ENCODE data around the gene FRAT2.

FRAT2 gene

GRCh38 chr10:97378933-97379921 lies 44.7 kb upstream of the FRAT2 start:
- no peak for DNase-seq (ENCODE audit: low read depth)
- no peak overlapping the region for H3K4me3 ChIP-seq (ENCODE audit: low read depth, low read length)
- TF ChIP-seq MYC (IDR thresholded peaks at IDR 0.05; ENCODE audit: low read depth, low read length) (no peak), CTCF (IDR thresholded peaks at IDR 0.05; ENCODE audit: low read depth, low read length) (no peak), POLR2A (IDR thresholded peaks at IDR 0.05; ENCODE audit: extremely low read depth, insufficient read length) (no peak)
- TF ChIP-seq, protein P1, sequence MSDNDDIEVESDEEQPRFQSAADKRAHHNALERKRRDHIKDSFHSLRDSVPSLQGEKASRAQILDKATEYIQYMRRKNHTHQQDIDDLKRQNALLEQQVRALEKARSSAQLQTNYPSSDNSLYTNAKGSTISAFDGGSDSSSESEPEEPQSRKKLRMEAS (IDR thresholded peaks at IDR 0.05; ENCODE audit: low read depth, low read length), result no peak

- peak; percentile 71 for DNase-seq (ENCODE audit: low read depth)
- TF ChIP-seq, protein P1 (IDR thresholded peaks at IDR 0.05; ENCODE audit: low read depth, low read length), result no peak
- TF ChIP-seq CTCF (IDR thresholded peaks at IDR 0.05; ENCODE audit: low read depth, low read length), result no peak
- no peak for TF ChIP-seq POLR2A (IDR thresholded peaks at IDR 0.05; ENCODE audit: extremely low read depth, insufficient read length)
- TF ChIP-seq MYC (IDR thresholded peaks at IDR 0.05; ENCODE audit: low read depth, low read length), result no peak
- no peak overlapping the region for H3K4me3 ChIP-seq (ENCODE audit: low read depth, low read length)
Observed at GRCh38 chr10:97376413-97376812, 41.9 kb upstream of the FRAT2 start.

DNA sequence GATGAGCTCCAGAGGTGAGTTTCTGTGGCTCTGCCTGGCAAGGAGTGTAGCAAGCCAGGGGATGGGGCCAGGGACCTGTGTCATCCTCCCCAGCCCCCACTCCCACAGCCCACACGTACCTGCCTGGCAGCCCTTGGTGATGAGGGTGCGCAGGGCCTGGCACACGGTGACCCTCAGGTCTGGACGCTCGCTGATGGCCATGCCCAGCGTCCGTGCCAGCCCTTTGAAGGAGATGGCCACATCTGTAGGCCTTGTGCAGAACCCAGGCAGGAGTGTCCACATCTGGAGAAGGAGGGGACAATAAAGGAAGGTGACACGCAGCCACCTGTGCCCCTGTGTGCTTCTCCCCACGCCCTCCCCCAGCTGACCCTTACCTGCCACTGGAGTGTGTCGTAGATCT lies 38.9 kb upstream of the FRAT2 start:
- TF ChIP-seq, protein P1 (IDR thresholded peaks at IDR 0.05; ENCODE audit: low read depth, low read length), result no peak
- no peak for DNase-seq (ENCODE audit: low read depth)
- H3K4me3 ChIP-seq (ENCODE audit: low read depth, low read length), result no peak overlapping the region

DNA sequence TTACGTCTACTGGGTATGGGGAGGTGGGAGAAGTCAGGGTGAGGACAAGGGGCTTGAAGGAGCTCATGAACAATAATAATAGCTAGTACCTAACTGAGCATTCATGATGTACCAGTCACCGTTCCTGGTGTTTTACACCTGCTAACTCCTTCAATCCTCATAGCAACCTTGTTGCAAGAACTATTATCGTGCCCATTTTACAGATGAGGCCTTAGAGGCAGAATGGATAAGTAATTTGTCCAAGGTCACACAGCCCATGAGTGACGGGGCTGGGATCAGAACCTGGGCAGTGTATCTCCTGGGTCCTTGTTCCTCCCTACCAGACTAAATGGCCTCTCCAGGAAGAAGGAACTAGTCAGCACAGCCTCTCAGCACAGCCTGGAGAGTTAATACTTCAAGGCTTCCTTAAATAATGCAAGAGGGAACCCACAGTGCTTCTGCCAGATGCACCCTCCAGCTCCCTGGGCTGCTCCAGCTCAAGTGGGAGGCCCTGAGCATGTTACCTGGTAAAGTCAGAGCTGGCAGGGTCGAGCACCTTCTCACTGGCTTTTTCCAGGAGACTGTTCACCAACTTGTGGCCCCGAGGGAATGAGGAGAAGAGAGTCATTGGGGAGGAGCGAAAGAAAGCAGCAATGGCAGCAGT lies 37.8 kb upstream of the FRAT2 start:
- DNase-seq (ENCODE audit: low read depth), result no peak
- H3K4me3 ChIP-seq (ENCODE audit: low read depth, low read length), result no peak overlapping the region
- no peak for TF ChIP-seq POLR2A (IDR thresholded peaks at IDR 0.05; ENCODE audit: extremely low read depth, insufficient read length)
- TF ChIP-seq CTCF (IDR thresholded peaks at IDR 0.05; ENCODE audit: low read depth, low read length), result no peak
- no peak for TF ChIP-seq MYC (IDR thresholded peaks at IDR 0.05; ENCODE audit: low read depth, low read length)

DNA sequence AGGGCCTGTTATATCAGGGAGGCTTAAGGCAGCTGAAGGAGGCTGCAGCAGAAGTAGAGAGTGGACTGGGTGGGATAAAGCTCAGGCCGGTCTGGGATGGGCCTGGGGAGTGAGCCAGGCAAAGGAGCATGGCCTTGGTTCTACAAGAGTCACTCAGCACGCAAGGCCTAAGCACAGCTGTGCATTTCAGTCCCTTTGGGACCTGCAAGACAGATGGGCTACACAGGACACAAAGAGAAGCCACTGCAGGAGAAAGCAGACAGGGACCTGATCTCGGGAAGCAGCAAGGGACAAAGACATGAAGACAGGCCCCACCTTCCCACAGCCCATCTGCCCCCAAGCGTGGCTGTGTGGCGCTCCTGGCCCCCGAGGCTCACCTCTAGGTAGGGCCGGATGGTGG lies 37.2 kb upstream of the FRAT2 start:
- TF ChIP-seq, protein P1 (IDR thresholded peaks at IDR 0.05; ENCODE audit: low read depth, low read length), result no peak
- TF ChIP-seq CTCF (IDR thresholded peaks at IDR 0.05; ENCODE audit: low read depth, low read length), result no peak
- H3K4me3 ChIP-seq (ENCODE audit: low read depth, low read length), result no peak overlapping the region
- DNase-seq (ENCODE audit: low read depth), result no peak

DNA sequence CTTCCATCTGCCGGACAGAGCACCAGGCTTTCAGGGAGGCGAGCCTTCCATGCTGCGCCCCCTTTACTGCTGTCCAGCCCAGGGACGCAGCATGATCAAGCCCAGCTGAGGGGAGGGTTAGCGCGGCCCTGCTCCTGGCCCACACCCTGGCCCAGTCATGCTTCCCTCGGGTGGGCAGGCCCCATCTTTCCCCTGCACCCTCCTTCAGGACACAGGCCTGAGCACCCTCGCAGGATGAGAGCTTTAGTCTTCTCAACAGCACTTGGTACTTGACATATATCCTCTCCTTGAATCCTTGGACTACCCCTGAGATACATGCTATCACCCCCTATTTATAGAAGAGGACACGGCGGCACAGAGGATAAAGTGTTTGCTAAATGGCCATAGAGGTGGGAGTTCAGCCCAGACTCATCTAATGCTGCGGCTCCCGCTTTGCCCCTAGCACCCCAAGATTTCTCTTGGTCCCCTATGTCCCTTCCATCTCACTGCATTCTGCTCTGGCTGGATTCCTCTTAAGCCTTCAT lies 32.7 kb upstream of the FRAT2 start:
- no peak overlapping the region for H3K4me3 ChIP-seq (ENCODE audit: low read depth, low read length)
- TF ChIP-seq MYC (IDR thresholded peaks at IDR 0.05; ENCODE audit: low read depth, low read length) (no peak), POLR2A (IDR thresholded peaks at IDR 0.05; ENCODE audit: extremely low read depth, insufficient read length) (no peak), CTCF (IDR thresholded peaks at IDR 0.05; ENCODE audit: low read depth, low read length) (no peak)
- TF ChIP-seq, protein P1 (IDR thresholded peaks at IDR 0.05; ENCODE audit: low read depth, low read length), result no peak
- no peak for DNase-seq (ENCODE audit: low read depth)
